22Rv1 (cell line): ENCODE results near the gene NDUFB8.

Experiments
- CTCF ChIP-seq: fragments of 450-650 bp; IDR thresholded peaks from 2 replicates; pipeline ENCODE4 v1.5.1; 2017; ENCODE audit warnings: mild to moderate bottlenecking
- ZFX ChIP-seq: fragments of 450-650 bp; IDR thresholded peaks from 2 replicates; pipeline ENCODE4 v1.6.1; 2017; ENCODE audit warnings: antibody characterized with exemption, borderline replicate concordance

GRCh38 chr10:100524206-100524605 lies 5.5 kb downstream of the NDUFB8 start:
- TF ChIP-seq CTCF (no peak), ZFX (no peak)
